Renal pelvis (tissue), 4 donors: ENCODE data around the gene PHF13. TPM values are rescaled to one million over a fixed set of nuclear protein-coding genes. Genes with fewer than 3 reads are reported as not detected.
"Not testable (repeated sequence)": the region's sequence is repeated elsewhere in the genome, so short reads cannot be mapped to it uniquely, and the experiment has no call there.

Source experiments
- DNase-seq: peaks from one replicate; pipeline ENCODE4 v3.0.0-alpha.2; 2013
- polyA plus RNA-seq, 3 donors: library from polyadenylated mRNA; unstranded; fragments of 120-200 nt; gene quantifications; one replicate each; pipeline ENCODE4 v1.2.1, GENCODE V29; 2013; ENCODE audit not compliant: insufficient read length in 3 of 3

PHF13 gene
- polyA plus RNA-seq, 3 donors = 24.7 to 28.2 (median 26.3) TPM

DNA sequence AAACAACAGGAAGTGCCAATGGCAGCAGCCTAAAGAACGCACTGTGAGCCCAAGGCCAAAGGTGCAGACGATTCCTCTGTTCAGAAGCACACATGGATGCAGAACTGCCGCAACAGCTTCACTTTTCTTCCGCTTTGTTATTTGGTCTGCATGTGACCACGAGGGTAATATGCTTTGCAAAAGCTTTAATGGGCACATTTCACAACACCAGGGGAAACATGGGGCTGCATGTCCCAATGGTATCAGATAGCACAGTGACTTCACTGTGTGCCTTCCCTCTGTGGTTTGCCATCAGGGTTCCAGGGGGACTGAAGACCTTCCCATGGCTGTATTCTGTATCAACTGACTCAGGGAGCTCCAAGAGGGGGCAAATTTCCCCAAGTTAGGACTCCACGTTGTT lies 39.5 kb downstream of the PHF13 start:
- DNase-seq = no peak

DNA sequence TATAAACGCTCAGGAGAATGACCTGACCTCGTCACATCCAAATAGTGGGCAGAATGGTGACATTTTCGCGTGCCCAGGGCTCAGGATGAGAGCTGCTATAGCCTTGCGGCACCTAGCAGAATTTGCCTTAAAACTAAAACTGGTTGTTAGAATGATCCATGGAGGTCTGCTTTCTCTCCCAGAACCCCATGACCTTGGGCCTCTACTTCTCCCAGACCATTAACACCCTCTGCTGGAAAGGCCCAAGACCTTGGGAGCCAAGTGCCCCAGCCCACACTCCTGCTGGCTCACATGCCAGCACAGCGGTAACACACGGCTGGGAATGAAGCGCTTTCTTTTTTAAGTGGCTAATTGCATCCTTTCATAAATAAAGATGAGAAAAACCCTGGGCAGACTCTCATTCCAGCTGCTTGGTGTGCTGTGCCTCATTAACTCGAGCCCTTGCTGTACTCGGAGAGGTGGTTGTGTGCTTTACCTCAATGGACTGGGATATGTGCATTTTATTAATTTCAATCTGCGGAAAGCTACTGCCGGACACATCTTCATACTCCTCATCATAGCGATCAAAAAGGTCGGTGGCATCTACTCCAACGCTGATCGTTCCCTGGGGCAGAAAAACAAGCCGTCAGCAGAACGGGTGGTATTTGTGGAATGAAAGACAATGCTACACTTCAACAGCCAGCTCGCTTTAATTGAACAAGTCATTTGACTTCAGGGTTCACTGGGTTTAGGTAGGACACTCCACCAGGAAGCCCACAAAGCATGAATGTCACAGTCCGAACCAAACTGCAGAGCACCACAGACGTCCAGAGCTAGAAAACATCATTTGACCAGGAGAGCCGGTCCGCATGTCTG lies 40.1 kb downstream of the PHF13 start:
- DNase-seq = peak; percentile 73

GRCh38 chr1:6657138-6657537 lies 43.6 kb downstream of the PHF13 start:
- DNase-seq = no peak

DNA sequence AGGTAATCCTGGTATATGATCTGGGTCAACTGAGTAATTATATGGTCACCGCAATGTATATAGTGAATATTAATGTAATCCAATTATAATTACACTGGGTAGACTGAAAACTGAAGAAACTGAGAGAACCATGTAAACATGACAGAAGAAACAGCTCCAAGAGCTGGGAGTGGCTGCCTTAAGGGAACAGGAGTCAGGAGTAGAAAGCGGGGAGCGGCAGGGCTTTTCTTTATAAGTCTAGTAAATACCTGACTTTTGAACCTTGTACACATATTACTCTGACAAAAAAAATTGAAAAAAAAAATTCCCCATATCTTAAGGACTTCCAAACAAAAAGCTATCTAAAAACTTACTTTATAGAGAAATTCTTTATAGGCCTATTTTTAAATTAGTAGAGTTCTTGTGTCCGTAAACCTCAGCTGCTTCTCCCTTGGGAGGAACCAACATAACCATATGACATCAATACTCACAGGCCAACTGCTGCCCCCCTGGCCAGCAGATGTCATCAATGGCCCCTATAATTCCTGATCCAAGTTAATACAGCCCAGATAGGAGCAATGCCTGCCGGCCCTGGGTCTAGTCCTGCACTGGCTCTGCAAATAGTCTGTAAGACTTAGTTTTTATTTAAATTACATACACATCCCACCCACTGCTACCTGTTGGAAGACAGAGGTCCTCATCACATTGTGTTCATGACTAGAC lies 45.0 kb downstream of the PHF13 start:
- DNase-seq = no peak

- no peak for DNase-seq
These were observed 47.0 kb downstream of the PHF13 start for GRCh38 chr1:6660415-6661049.

DNA sequence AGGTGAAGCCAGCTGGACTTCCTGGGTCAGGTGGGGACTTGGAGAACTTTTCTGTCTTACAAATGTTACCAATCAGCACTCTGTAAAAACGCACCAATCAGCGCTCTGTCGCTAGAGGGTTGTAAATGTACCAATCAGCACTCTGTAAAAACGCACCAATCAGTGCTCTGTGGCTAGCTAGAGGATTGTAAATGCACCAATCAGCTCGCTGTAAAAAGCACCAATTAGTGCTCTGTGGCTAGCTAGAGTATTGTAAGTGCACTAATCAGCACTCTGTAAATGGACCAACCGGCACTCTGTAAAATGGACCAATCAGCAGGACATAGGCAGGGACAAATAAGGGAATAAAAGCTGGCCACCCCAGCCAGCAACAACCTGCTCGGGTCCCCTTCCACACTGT lies 48.9 kb downstream of the PHF13 start:
- not testable (repeated sequence) for DNase-seq

DNA sequence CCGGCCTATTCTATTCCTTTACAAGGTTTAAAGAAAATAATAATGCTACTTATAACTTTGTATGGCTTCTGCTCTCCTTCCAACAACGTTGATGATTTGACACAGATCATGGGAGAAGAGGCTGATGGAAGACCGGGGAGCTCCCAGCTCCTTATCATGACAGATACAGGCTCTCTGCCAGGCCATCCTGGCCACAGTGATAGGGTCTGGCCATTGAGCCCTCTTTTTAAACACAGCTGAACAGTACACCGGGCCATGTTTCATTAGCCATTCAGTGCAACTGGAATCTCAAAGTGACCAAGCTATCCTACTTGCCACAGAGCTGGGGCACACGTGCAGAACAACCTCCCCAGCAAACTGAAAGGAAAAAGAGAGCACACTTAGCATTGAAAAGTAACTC lies 53.2 kb downstream of the PHF13 start:
- DNase-seq = no peak

GRCh38 chr1:6667139-6667538 lies 53.6 kb downstream of the PHF13 start:
- DNase-seq = no peak

GRCh38 chr1:6668503-6668902 lies 55.0 kb downstream of the PHF13 start:
- DNase-seq = no peak

DNA sequence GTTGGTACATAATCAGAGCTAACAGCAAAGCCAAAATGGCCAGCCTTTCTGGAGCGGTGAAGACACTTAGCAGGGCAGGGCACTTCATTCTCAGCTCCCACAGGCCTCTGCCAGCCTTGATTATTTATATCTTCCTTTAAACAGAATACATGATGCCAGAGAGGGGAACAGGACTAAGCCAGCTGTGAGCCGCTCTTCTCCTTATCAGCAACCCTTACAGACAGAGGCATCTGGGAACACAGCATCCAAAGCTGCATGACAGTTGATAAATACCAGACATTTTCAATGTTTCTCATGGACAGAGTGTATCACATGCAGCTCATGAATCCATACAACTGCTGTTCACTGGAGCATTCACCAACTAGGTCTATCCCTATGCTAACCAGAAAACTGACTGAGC lies 59.0 kb downstream of the PHF13 start:
- no peak for DNase-seq

Other genes starting within 250 kb of the PHF13 start
- gene ACOT7, start 220.0 kb upstream of the PHF13 start, polyA plus RNA-seq = 10 to 100 TPM; 32.8 to 39.4 (median 36.8) TPM
- under 1 TPM; 0.33 to 0.46 (median 0.40) TPM for gene HES2, start 193.8 kb upstream of the PHF13 start, polyA plus RNA-seq
- 10 to 100 TPM; 19.6 to 21.5 (median 21.5) TPM for gene ESPN, start 189.0 kb upstream of the PHF13 start, polyA plus RNA-seq
- 10 to 100 TPM; 14.0 to 22.5 (median 20.2) TPM for gene TNFRSF25, start 147.6 kb upstream of the PHF13 start, polyA plus RNA-seq
- 10 to 100 TPM; 16.3 to 25.1 (median 19.6) TPM for gene PLEKHG5, start 122.1 kb upstream of the PHF13 start, polyA plus RNA-seq
- 10 to 100 TPM; 13.9 to 25.2 (median 23.4) TPM for gene NOL9, start 59.2 kb upstream of the PHF13 start, polyA plus RNA-seq
- gene TAS1R1, start 58.4 kb upstream of the PHF13 start, polyA plus RNA-seq = under 1 TPM; 0.09 to 0.21 (median 0.19) TPM
- gene ZBTB48, start 33.7 kb upstream of the PHF13 start, polyA plus RNA-seq = 10 to 100 TPM; 35.0 to 46.0 (median 43.0) TPM
- 10 to 100 TPM; 16.3 to 17.8 (median 17.6) TPM for gene KLHL21, start 10.9 kb upstream of the PHF13 start, polyA plus RNA-seq
- gene THAP3, start 11.1 kb downstream of the PHF13 start, polyA plus RNA-seq = 10 to 100 TPM; 21.0 to 23.8 (median 23.4) TPM
- 10 to 100 TPM; 57.3 to 79.4 (median 78.4) TPM for gene DNAJC11, start 88.1 kb downstream of the PHF13 start, polyA plus RNA-seq
- 10 to 100 TPM; 72.3 to 83.1 (median 76.0) TPM for gene CAMTA1, start 171.7 kb downstream of the PHF13 start, polyA plus RNA-seq